Spleen (tissue), 7 donors: ENCODE measurements around the gene NGLY1.

Source experiments
- CTCF ChIP-seq, 11 experiments: fragments of 200-600 bp in 7 of 11; fragments of 450-650 bp in 4 of 11; sonication (generic) in 4 of 11; IDR thresholded peaks in 8 of 11; conservative IDR thresholded peaks in 3 of 11; 1 replicate in 7 of 11; 2 replicates in 4 of 11; pipeline versions ENCODE4 v1.4.0 to v1.8.0; 2016 to 2021; ENCODE audit warnings: antibody characterized with exemption in 11 of 11, inconsistent platforms in 4 of 11, mild to moderate bottlenecking in 1 of 11
- POLR2A ChIP-seq, 3 donors: fragments of 450-650 bp; IDR thresholded peaks; one replicate each; pipeline ENCODE4 v1.5.1; 2017; ENCODE audit warnings: antibody characterized with exemption in 3 of 3, mild to moderate bottlenecking in 1 of 3
- POLR2AphosphoS5 ChIP-seq, 3 donors: sonication (generic); formaldehyde crosslinking; IDR thresholded peaks; one replicate each; pipeline ENCODE4 v1.5.1; 2017; ENCODE audit warnings: antibody characterized with exemption in 3 of 3
- donor health status: DM: no; HTN: no; CAD: no; lungs with moderate emphysema.
- donor health status: DM: no; HTN: no; CAD: no.
- donor health status: DM: no; HTN: no; CAD: no.

GRCh38 chr3:25707268-25707926, 75.8 kb downstream of the NGLY1 start:
- no peak for TF ChIP-seq CTCF (IDR thresholded peaks at IDR 0.05 in 8 of 11, conservative IDR thresholded peaks at IDR 0.05 in 3 of 11)
- no peak for TF ChIP-seq POLR2AphosphoS5 (IDR thresholded peaks at IDR 0.05)
- TF ChIP-seq POLR2A (IDR thresholded peaks at IDR 0.05), result no peak
